NK-92 (cell line): Measurements from ENCODE around the gene NLRP1.

Experiments
- DNase-seq: peaks from one replicate; lab custom pipeline; 2025; ENCODE audit not compliant: unreplicated experiment; lab: John Stamatoyannopoulos, UW

The NLRP1 gene

GRCh38 chr17:5558815-5559785, 25.2 kb downstream of the NLRP1 start:
- DNase-seq = no peak

GRCh38 chr17:5557990-5558389, 26.3 kb downstream of the NLRP1 start:
- no peak for DNase-seq

- no peak for DNase-seq
Observed at GRCh38 chr17:5557485-5557884, 26.8 kb downstream of the NLRP1 start.

- DNase-seq = no peak
Observed at GRCh38 chr17:5555254-5555653, 29.1 kb downstream of the NLRP1 start.

- DNase-seq = no peak
Observed at GRCh38 chr17:5553479-5553878, 30.8 kb downstream of the NLRP1 start.

GRCh38 chr17:5552841-5553240, 31.5 kb downstream of the NLRP1 start:
- no peak for DNase-seq

- DNase-seq = no peak
Observed at GRCh38 chr17:5545051-5545987, 39.0 kb downstream of the NLRP1 start.

GRCh38 chr17:5544115-5544514, 40.2 kb downstream of the NLRP1 start:
- DNase-seq = no peak

- no peak for DNase-seq
Observed at GRCh38 chr17:5541610-5542202, 42.6 kb downstream of the NLRP1 start.

- no peak for DNase-seq
Observed at GRCh38 chr17:5540321-5540720, 44.0 kb downstream of the NLRP1 start.

GRCh38 chr17:5539286-5539685, 45.0 kb downstream of the NLRP1 start:
- no peak for DNase-seq

- no peak for DNase-seq
Observed at GRCh38 chr17:5536866-5537650, 47.3 kb downstream of the NLRP1 start.

- no peak for DNase-seq
Observed at GRCh38 chr17:5535436-5535835, 48.9 kb downstream of the NLRP1 start.

- no peak for DNase-seq
Observed at GRCh38 chr17:5533486-5534315, 50.6 kb downstream of the NLRP1 start.

GRCh38 chr17:5532581-5532980, 51.7 kb downstream of the NLRP1 start:
- no peak for DNase-seq

GRCh38 chr17:5531085-5531418, 53.3 kb downstream of the NLRP1 start:
- DNase-seq = no peak

- no peak for DNase-seq
Observed at GRCh38 chr17:5530265-5531084, 53.8 kb downstream of the NLRP1 start.

GRCh38 chr17:5527601-5528250, 56.6 kb downstream of the NLRP1 start:
- no peak for DNase-seq
